NCI-H446 treated with DMSO at 0.1 percent for 48 hours (cell line): ENCODE measurements around the gene CSTF2T.
A peak's percentile ranks its signal among the peaks of the same experiment; 100 is the strongest.
"Not testable (repeated sequence)": the region's sequence is repeated elsewhere in the genome, so short reads cannot be mapped to it uniquely, and the experiment has no call there.

ENCODE experiments used
- DNase-seq: peaks from one replicate; lab custom pipeline; 2025; lab: John Stamatoyannopoulos, UW

CSTF2T gene

DNA sequence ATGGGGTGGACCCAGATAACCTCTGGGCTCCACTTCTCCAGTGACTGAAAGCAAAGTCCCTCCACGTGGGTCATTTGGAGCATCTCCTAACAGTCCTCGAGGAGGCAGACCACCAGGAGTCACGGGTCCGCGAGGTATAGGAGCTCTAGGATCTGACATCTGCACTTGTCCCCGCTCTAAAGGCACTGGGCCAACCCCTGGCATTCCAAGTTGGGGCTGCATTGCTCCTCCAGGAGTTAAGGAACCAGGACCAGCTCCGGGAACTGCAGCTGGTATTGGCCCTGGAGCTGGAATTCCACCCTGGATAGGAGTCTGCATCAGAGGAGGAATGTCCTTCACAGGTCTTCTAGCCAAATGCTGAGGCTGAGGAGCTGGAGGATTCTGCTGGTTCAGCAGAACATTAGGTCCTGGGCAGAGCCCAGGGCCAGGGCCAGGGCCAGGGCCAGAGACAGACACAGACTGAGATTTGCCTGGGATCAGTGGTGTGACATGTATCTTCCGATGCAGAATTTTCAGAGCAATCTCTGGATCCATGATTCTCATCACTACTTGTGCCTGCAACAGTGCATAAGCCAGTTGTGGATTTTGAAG, 827 bp downstream of the CSTF2T start:
- DNase-seq = no peak

DNA sequence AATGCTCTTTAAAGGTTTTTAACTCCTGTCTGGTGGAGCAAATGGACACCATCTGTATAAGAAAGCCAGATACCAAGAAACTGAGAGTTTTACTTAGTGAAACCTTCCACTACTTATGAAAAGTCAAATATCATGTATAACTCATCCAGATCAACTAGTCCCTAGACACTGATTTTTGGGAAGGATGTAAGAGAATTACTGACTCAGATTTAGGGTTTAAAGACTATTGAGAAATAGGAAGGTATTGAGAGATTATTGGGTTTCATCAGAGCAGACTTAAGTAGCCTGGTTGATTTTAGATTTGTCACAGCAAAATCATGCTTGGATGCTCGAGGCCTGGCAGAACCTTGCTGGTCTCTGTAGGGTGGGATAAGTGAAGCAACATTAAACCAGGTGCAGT, 3.1 kb downstream of the CSTF2T start:
- no peak for DNase-seq

DNA sequence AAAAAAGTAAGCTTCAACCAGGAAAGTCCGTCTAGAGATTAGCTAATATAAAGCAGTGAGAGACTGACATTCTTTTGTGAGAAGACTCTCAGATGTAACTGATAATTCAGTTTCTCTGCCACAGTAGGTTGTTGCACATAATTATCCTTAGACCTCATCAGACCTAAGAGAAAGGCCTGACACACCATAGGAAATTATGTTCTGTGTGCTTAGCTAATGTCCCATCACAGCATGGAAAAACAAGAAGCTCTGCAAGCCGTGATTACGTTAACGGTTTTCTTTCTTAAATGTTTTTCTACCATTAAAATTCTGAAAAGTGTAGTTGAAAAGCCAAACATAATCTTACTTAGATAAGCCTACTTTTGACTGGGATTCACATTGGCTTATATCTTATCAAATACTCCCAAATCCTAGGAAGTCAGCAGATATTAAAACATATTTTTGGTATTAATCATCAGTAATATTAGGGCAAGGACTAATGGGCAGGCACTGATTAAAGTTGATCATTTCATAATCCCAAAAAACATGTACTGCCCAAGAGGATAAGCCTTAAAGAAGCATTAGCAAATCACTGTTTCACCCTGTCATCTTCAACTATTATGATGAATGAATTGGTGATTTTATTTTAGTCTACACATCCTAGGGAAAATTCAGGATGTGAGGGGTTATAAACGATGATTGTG, 5.2 kb downstream of the CSTF2T start:
- no peak for DNase-seq

DNA sequence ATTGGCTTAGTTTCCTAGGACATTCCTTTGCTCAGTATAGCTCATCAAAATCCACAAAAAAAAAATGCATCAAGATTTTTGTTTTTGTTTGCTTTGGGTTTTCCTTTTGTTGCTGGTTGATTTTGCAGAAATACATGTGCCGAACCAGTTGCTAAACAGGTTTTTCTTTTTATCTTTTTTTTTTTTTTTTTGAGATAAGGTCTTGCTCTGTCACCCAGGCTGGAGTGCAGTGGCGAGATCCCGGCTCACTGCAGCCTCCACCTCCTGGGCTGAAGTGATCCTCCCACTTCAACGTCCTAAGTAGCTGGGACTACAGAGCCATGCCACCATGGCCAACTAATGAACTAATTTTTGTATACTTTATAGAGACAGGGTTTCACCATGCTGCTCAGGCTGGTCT, 8.3 kb downstream of the CSTF2T start:
- no peak for DNase-seq

- DNase-seq = no peak
Observed at GRCh38 chr10:51689536-51689935, 9.9 kb downstream of the CSTF2T start.

DNA sequence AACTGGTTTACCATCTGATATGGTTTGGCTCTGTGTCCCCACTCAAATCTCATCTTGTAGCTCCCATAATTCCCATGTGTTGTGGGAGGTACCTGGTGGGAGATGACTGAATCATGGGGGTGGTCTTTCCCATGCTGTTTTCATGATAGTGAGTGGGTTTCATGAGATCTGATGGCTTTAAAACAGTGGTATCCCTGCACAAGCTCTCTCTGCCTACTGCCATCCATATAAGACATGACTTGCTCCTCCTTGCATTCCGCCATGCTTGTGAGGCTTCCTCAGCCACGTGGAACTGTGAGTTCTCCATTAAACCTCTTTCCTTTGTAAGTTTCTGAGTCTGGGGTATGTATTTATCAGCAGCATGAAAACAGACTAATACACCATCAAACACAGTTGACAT, 10.6 kb downstream of the CSTF2T start:
- DNase-seq = not testable (repeated sequence)

DNA sequence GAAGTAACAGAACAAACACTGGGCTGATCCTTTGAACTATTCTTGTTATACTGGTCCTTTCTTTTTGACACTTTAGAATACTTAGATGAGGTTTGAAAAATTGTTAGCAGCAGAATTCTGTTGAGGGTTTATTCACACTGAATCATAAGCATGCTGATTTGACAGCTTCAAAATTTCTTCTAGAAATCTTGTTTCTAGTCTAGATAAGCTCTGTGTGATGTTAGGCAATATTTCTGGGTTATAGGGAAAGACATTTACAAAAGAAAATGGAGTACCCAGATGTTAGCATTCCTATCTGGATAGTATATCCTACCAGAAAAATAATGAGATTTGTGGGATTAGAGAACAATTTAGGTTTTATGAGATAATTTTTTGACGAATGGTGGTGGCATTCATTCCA, 12.1 kb downstream of the CSTF2T start:
- no peak for DNase-seq

- no peak for DNase-seq
Observed at GRCh38 chr10:51685768-51686167, 13.6 kb downstream of the CSTF2T start.

DNA sequence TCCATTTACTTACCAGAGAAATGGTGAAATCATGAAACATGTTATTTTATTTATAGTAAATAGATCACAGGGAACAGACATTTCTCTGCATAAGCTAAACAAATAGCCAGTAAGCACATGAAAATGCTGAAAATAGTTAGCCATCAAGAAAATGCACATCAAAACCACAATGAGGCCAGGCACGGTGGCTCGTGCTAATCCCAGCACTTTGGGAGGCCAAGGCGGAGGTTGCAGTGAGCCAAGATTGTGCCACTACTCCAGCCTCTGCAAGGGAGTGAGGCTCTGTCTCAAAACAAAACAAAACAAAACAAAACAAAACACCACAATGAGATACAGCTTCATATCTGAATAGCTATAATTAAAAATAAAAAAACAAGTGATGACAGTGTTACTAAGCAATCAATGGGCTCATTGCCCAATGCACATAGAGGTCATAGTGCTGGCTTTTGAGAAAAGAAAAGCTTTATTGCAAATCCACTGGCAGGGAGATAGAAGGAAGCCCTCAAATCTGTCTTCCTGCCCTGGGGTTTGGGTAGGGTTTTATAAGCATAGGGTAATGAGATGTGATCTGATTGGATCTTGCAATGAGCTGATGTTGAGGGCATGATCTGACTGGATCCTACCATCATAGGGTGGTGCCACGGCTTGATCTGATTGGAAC, 16.2 kb downstream of the CSTF2T start:
- DNase-seq = no peak

DNA sequence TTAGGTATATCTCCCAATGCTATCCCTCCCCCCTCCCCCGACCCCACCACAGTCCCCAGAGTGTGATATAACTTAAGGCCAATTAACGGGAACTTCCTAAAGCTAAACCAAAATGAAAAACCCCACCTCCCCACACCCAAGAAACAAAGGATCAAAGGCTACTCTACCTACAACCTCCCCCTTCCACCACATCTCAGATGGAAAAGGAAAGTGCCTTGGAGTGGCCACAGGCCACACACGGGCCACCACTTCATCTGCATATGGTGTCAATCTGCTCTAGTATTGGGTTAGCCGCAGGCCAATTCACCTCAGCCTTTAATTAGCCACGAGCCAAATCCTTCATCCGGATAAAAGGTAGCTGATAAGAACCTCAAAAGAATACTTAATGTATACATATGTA, 19.6 kb downstream of the CSTF2T start:
- no peak for DNase-seq

DNA sequence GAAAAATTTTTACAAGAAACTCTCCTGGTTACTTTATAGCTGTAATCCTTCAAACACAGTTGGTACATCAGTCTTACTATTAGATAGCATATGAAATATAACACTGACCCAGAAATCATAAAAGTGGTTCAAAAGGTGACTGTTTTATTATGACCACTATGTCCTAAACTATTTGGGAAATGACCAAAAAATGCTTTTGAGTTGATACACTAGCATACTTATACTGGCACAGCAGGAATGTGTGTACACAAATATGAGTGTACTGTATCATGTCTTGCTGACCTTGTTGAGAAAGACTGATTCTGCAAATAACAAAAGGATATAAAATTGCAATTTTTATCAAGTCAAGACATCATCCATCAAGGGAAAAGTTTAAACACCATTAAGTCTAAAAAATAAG, 24.3 kb downstream of the CSTF2T start:
- no peak for DNase-seq

GRCh38 chr10:51672039-51672535, 27.3 kb downstream of the CSTF2T start:
- DNase-seq = no peak

DNA sequence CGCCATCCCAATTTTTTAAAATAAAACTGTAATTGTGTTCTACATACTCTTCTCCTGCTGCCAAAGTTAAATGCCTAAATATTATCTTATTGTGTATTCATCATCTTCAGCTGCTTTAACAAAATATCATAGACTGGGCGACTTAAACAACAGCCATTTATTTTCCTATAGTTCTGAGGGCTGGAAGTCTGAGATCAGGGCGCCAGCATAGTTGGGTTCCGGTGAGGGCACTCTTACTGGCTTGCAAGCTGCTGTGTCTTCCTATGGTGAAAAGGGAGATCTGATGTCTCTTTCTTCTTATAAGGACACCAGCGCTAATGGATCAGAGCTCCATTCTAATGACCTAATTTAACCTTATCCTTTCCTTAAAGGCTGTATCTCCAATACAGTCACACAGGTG, 30.4 kb downstream of the CSTF2T start:
- no peak for DNase-seq

- no peak for DNase-seq
Observed at GRCh38 chr10:51668336-51668689, 31.1 kb downstream of the CSTF2T start.

- peak; percentile 38 for DNase-seq
Observed at GRCh38 chr10:51667678-51668335, 31.6 kb downstream of the CSTF2T start.

DNA sequence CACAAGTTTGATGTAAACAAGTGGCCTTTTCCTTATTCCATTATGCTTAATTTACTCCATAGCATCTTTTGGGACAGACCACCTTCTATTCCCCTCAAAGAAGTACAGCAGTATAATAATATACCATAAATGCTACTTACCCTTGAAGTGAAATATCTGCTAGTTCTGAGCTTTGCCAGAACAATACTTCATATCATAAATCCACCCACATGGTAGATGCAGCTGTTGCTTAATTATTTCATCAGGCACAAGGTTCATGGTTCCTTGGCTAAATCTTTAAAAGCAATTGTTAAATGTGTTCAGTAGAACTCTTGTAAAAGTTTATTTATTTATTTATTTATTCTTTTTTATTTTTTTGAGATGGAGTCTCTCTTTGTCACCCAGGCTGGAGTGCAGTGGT, 32.9 kb downstream of the CSTF2T start:
- no peak for DNase-seq

- no peak for DNase-seq
Observed at GRCh38 chr10:51663086-51663485, 36.3 kb downstream of the CSTF2T start.

DNA sequence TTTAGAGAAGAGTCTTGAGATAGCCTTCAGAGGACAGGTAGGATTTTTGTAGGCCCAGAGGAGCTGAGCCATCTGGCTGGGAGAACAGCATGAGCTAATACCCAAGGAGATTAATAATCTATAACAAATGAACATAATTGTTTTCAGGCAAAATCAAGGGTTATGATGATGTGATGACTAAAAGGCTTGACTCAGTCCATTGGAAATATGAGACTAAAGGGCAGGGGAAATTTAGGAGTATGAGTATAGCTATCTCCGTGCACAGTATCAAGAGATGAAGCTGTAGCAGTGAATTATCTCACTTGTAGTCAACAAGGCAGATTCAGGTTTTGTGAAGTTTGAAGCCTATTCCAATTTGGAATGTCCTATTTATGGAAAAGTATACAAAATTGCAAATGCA, 40.1 kb downstream of the CSTF2T start:
- no peak for DNase-seq

DNA sequence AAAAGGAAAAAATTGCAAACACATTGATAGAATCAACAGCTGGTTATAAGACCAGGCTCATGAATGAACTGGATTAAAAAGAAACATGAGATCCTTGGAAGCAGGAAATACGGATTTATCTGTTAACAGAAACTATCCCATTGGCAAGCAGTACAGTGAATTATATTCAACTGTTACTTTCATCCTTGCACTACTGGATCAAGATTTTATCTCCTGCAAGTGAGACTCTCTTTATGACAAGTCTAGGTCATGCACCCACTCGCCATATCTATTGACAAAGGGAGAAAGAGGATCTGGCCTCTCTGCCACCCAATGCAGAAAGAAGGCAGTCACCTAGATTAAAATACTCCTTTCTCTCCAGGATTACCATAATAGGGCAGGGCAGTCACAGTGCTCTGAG, 41.4 kb downstream of the CSTF2T start:
- DNase-seq = no peak

- DNase-seq = no peak
Observed at GRCh38 chr10:51656503-51656902, 42.9 kb downstream of the CSTF2T start.

GRCh38 chr10:51654918-51655317, 44.5 kb downstream of the CSTF2T start:
- DNase-seq = peak; percentile 77

DNA sequence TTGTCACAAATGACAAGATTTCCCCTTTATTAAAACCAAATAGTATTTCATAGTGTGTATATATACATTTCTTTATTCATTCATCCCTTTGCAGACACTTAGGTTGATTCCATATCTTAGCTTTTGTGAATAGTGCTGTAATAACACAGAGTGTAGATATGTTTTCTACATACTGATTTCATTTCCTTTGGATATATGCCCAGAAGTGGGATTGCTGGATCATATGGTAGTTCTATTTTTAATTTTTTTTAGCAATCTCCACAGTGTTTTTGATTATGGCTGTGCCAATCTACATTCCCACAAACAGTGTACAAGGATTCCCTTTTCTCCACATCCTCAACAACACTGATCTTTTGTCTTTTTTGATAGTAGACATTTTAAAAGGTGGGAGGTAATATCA, 46.4 kb downstream of the CSTF2T start:
- DNase-seq = peak; percentile 18

- no peak for DNase-seq
Observed at GRCh38 chr10:51651063-51651462, 48.3 kb downstream of the CSTF2T start.
